GM21528 (cell line): ENCODE data around the gene TRHDE.

Experiments used
- ATAC-seq: cut with Tn5 transposase; IDR thresholded peaks from one replicate; pipeline ENCODE4 v1.9.1; 2021; ENCODE audit warnings: mild to moderate bottlenecking, moderate library complexity; ENCODE audit not compliant: unreplicated experiment, low FRiP score

TRHDE gene, protein sequence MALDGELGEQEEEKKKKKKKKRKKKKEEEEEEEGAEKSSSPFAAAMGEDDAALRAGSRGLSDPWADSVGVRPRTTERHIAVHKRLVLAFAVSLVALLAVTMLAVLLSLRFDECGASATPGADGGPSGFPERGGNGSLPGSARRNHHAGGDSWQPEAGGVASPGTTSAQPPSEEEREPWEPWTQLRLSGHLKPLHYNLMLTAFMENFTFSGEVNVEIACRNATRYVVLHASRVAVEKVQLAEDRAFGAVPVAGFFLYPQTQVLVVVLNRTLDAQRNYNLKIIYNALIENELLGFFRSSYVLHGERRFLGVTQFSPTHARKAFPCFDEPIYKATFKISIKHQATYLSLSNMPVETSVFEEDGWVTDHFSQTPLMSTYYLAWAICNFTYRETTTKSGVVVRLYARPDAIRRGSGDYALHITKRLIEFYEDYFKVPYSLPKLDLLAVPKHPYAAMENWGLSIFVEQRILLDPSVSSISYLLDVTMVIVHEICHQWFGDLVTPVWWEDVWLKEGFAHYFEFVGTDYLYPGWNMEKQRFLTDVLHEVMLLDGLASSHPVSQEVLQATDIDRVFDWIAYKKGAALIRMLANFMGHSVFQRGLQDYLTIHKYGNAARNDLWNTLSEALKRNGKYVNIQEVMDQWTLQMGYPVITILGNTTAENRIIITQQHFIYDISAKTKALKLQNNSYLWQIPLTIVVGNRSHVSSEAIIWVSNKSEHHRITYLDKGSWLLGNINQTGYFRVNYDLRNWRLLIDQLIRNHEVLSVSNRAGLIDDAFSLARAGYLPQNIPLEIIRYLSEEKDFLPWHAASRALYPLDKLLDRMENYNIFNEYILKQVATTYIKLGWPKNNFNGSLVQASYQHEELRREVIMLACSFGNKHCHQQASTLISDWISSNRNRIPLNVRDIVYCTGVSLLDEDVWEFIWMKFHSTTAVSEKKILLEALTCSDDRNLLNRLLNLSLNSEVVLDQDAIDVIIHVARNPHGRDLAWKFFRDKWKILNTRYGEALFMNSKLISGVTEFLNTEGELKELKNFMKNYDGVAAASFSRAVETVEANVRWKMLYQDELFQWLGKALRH

DNA sequence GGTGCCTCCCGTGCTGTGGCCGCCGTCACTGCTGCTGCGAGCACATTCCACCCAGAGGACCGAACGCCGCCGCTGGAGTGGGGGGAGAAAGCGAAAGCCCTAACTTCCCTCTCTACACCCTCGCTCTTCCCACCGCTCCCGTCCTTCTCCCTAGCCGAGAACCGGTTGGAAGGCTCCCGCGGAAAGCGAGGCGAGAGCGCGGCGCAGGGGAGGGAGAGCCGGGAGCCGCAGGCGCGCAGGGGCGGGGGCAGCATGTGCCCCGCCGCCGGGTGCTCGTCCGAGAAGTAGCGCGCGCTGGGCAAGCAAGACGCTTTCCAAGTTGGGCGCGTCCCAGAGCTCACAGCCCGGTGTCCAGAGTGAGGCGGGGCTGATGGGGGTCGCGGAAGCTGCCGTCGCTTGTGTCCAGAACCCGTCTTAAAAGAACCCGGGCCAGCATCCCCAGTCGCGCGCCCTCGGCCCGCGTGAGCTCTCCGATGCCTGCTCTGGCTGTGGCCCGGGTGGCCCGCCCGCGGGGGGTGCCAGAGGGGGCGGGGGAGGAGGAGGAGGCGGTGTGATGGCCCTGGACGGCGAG lies at the start of gene TRHDE:
TSS of gene TRHDE (plus strand) at position 280 of the 571 bp plus-strand sequence. CDS start at position 554, 274 bp downstream.
- ATAC-seq = no peak

DNA sequence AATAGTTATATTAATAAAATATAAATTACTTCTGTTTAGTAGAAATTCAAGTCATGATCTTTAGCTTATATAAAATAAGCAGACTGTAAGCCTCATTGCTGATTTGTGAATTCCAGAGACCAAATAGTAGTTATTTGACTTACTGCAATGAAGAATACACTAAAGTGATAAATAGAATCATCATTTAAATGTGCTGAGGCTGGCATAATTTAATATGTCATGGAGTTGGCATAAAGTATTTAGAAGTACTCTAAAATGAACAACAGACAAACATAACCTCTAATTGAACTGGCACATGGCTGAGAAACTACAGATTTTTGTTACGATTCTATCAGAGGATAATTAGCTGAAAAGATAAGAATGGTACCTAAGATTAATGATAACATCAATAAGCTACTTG lies 45.7 kb upstream of the TRHDE start:
- ATAC-seq = no peak

DNA sequence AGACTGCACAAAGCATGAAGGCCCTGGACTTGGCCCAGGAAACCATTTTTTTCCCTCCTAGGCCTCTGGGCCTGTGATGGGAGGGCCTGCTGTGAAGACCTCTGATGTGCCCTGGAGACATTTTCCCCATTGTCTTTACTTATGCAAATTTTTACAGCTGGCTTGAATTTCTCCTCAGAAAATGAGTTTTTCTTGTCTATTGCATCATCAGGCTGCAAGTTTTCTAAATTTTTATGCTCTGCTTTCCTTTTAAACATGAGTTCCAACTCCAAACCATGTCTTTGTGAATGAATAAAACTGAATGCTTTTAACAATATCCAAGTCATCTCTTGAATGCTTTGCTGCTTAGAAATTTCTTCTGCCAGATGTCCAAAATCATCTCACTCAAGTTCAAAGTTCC lies 43.7 kb upstream of the TRHDE start:
- ATAC-seq = no peak

DNA sequence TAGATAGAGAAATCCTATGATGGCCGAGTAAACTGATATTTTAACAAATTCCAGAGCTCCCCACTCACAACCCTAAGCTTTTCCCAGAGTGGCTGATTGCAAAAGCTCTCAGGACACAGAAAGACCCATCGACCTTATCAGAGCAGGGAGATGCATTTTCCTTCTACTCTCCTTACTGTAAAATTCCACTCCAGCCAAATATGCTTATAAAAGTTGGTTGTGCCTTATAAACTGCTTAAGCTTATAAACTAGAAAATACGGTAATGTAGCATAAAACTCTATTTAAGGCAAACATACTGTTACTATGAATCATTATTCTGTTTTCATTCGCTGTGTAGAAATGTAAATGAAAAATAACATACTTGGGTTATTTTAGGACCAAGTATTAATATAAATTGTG lies 41.6 kb upstream of the TRHDE start:
- ATAC-seq = no peak

DNA sequence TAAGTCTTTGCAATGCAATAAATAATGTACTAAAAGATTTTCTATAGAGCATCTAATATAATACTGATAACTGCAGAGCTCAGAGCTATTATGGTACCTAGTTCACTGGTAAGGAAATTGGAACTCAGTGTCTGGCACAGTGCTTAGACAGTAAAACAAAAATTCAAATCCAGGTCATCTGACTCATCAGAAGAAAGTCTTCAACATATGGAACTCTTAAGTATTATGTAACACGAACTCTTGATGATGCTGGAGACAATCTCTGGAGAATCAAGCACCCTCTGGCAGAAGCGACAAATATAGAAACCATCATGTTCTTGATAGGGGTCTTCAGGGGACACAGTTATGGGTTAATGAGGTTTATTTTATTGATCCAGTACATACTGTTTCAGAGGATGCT lies 37.3 kb upstream of the TRHDE start:
- ATAC-seq = no peak

DNA sequence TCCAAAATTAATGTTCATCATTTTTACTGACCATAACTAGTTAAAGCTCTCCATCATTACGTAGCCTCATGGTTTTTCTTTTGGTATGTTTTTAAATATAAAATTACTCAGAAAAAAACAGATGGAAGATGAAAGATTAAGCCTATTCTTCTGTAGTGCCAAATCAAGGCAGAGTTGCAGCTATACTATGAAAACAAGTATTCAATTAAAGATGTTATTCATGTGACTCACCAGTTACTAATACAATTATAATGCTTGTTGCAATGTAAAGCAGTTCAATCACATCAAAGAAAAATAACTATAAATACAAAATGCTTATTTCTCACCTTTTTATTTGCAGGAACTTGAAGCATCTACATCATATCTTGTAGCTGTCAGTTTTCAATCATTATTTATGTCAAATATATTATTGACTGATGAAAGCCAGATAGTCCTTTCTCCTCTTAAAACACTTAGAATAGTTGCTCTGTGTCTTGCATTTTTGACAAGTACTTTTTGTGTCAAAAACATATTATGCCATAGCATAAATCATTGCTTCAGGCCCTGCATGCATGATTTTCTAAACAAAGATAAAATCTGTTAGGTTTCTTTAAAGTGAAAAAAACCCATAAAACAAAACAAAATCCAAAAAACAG lies 36.0 kb upstream of the TRHDE start:
- no peak for ATAC-seq

DNA sequence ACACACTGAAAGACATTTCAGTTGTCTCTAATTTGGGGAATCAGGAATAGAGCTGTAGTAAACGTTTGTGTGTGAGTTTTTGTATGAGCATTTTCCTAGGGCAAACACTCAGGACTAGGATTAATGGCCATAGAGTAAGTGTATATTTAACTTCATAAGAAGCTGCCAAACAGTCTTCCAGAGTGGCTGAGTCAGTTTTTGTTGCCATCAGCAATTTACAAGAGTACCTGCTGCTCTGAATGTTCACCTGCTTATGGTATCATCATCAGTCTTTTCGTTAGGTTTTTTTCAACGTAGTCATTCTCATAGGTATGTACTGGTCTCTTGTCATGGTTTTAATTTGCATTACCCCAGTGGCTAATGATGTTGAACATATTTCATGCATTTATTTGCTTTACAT lies 30.6 kb upstream of the TRHDE start:
- ATAC-seq = no peak

DNA sequence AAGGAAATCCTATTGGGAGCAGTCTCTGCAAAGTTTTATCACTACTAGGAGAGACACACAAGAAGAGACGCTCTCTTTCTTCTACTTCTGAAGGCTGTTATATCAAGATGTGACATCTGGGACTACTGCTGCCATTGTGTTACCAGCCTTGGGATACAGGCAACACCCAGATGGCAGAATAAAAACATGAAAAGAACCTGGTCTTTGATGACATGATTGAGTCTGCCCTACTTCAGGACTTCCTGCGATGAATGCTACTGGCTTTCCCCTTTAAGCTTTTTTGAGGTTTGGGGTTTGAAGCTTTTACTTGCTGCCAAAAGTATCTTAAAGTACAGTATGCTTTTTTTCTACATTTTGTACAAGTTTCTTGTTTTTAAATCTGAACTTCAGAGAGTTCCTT lies 29.2 kb upstream of the TRHDE start:
- no peak for ATAC-seq

DNA sequence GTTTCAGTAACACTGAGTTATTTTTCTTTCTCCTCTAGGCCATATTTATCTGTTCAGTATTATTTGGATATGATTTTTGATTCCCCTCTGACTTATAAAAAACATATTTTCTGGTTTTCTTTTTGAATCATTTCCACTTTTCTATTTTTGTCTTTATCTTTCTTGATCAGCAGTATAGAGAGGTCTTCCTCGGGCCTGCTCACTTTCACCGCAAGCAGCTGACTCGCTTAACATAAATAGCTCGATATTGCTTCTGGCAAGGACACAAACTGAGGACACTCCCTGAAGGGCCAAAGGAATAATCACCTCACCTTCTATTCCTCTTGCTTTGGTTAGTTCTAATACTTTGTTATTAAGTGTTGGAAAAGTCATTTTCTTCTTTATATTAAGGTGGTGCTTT lies 25.8 kb upstream of the TRHDE start:
- no peak for ATAC-seq

DNA sequence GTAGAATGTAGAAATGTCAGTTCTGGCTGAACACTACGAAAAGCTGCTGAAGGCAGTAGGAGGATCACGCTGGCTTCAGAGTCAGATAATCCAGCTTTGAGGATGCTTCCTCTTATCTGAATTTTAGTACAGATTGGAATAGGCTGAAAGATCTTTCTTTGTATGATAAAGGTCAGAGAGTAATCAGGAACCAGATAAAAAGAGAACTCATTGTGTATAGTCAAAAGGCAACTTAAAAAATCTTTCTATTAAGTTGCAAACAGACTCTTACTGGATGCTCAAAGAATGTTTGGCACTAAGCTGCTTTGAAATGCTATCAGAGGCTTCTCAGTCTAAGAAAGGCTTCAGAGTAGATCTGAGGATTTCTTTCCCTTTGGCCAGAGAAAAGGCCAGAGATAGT lies 21.8 kb upstream of the TRHDE start:
- no peak for ATAC-seq

DNA sequence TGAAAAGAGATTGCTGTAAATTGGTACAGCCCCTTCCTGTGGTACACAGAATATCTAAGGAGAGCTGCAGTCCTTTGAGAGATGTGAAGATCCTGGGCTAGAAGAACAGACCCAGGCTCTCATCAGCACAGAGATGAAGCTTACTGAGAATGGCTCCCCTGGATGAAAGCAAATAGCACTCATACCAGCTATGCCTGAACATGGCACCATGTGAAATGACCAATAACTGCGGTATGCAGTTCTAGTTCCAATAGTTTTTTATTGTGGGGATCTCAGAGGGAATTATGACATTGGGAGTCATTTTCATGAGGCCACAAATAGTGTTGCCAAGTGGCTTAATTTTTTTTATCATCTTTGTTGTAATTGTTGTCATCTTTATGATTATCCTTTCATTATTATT lies 15.4 kb upstream of the TRHDE start:
- no peak for ATAC-seq

DNA sequence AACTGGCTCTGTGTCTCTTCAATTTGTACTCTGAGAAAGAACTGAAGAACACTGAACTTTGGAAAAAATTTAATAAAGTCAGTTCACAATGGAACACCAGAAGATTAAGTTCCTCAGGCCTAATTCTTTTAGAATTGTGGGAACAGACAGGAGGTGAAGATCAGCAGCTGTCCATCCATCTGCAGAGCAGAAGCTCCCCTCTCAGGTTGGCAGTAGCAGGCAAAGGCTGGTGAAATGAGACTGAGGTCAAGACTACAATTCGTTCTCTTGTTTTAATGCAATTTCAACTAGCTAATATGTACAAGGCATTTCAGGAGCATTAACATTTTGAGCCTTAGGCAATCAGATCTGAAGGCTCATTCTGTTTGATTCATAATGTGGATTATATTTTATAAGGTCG lies 10.3 kb upstream of the TRHDE start:
- no peak for ATAC-seq

DNA sequence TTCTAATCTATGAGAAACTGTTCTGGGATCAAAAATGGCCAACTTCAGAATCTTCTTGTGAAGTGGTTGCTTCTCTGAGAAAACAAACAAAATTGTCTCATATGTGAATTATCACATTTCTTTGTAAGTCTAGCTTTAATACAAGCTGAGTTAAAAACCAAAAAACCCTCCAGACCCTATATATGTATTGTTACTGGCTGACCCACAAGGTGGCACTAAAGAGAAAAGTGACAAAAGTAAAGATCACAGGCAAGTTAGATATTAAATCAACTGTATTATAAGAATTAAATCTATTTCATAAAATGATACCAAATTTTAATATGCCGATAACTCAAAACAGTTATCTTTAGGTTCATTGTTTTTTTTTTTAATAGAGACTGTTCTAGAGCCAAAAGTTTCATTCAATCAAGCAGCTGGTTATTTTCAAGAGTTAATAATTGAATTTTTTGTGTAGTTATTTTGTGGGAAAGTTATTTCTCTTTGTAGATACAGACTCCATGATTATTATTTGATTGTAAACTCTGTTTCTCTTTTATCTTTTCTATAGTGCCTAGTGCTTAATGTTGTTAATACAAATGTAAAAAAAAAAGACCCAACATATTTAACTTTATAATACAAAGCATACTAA lies 7.5 kb upstream of the TRHDE start:
- ATAC-seq = no peak

DNA sequence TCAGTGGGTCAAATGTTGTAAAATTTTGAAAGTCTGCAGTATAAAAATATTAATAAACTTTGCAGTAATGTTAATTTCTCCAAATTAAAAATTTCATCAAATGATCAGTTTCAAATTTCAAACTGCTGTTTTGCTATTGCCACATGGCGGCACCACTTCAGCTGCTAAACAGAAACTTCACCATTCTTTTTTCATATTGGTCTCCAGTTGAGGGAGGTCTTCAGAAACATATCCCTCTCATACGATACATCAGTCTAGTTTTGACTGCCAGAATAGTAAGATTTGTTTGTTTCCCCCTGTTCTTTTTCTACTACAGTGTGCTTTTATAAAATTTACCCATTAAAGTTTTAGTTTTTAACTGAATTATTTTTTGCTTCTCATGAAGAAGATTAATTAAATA lies 4.2 kb upstream of the TRHDE start:
- no peak for ATAC-seq

DNA sequence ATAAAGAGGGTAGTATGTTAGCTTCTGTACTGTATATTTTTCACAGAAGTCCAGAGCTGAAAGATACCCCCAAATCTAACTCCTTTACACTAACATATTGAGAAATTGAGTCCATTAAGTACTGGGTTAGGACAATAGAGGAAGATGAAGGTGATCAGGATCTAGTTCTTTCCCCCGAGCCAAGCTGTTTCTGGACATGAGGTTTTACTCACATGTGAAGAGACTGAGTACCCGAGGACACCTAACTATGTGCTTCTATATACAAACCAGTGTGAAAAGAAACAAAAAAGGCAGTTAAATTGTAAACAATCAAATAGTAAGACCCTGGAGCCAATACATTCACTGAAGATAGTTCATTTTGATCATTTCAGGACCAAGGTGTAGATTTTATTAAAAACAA lies 3.8 kb upstream of the TRHDE start:
- ATAC-seq = no peak

DNA sequence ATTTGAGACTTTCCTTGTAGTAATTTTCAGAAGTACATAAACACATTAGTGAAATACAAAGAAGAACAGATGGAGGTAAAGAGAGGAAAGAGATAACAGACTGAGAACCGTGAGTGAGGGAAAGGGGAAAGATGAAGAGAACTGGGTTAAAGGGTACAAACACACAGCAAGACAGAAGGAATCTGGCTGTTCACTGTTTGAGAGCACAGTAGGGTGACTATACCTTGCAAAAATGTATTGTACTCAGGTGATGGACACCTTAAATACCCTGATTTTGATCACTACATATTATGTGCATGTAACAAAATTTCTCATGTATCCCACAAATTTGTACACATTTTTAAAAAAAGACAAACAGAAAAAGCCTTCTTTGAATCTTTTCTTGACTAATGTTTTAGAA lies 2.7 kb upstream of the TRHDE start:
- no peak for ATAC-seq

DNA sequence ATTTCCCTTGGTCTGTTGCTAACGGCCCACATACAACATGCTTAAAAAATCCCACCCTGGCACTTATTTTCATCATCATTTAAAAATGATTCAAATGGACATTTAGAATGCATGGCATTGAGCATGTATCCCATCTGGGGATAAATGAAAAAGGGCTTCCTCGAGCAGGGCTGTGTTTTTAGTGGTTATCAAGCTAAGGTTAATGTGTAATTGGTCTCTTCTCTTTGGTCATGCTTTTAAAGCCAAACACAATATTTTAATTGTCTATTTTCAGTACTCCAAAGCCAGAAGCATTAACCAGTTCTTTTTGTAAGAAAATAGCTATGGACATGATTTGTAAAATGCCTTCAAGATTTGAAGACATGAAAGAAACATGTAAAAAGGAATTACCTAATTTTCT lies 1.9 kb upstream of the TRHDE start:
- ATAC-seq = no peak

DNA sequence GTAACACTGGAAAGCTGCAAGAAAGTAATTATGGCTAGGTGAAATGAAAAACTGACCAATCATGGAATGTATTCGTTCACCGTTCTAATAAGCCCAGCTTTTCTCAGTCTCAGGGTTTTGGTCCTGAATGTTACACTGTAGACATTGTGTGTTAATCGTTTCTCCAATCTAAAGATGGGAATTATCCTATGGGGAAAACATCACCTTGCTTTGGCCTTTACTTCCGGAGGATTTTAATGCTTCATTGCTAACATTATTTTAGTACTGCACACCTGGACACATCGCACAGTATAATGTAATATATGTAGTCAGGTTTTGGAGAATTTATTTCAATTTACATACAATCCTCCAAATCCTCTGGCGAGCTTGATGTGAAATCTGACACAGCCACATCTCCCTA lies 1.2 kb upstream of the TRHDE start:
- ATAC-seq = no peak

DNA sequence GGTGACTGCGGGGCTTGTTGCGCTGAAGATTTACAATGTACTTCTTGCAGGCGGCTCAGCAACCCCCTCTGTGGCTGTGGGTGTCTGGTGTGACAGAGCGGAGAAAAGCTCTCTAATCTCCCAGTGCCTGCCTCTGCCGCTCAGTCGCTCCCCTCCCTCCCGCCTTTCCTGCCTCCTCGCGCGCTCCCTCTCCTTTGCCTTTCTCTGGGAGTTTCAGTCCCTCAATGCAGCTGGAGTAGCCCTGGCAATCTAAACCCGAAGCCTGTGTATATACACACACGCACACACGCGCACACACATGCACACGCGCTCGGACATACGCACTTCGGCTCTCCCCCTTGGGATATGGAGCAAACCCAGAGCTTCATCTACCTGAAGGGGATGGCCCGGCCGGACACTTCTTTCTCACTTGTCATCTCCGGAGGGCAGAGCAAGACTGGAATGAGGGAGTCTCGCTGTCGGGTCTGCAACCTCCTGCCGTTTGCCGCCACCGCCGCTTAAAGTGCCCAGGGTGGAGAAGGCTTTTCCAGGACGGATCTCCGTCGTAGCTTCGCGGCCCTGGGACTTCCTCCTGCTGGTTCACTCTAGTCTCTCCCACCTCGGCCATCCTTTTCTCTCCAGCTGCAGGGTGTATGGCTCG lies 599 bp upstream of the TRHDE start:
- ATAC-seq = no peak
